Gastroesophageal sphincter (tissue), 3 donors: Measurements from ENCODE around the gene JCHAIN.
"Not testable (repeated sequence)": the region's sequence is repeated elsewhere in the genome, so short reads cannot be mapped to it uniquely, and the experiment has no call there.

Source experiments
- CTCF ChIP-seq, 4 experiments: fragments of 200-600 bp in 2 of 4; fragments of 450-650 bp in 2 of 4; sonication (generic) in 1 of 4; IDR thresholded peaks; one replicate each; pipeline ENCODE4 v1.5.1; 2017 to 2019; ENCODE audit warnings: antibody characterized with exemption in 4 of 4, mild to moderate bottlenecking in 2 of 4, moderate library complexity in 2 of 4
- EP300 ChIP-seq: sonication (generic); formaldehyde crosslinking; IDR thresholded peaks from one replicate; pipeline ENCODE4 v1.6.1; 2017; ENCODE audit warnings: antibody characterized with exemption, mild to moderate bottlenecking

- not testable (repeated sequence) for TF ChIP-seq EP300; CTCF (IDR thresholded peaks at IDR 0.05)
Observed at GRCh38 chr4:70661309-70661922, 4.9 kb downstream of the JCHAIN start.
